HCT116 (cell line): ENCODE results near the gene GRM8. TPM values are rescaled to one million over a fixed set of nuclear protein-coding genes. Genes with fewer than 3 reads are reported as not detected.

Experiments used
- ATAC-seq: fragments of 200-7000 bp; cut with Tn5 transposase; 2 replicates; pipeline ENCODE4 v1.9.1; 2020; ENCODE audit warnings: mild to moderate bottlenecking, moderate library complexity
- BruUV-seq: library from RNA; stranded (reverse); fragments of 400-500 nt; replicated peaks from 2 replicates; lab custom pipeline; 2021; lab: Mats Ljungman, UMichigan
- CTCF ChIA-PET: fragments of 300-600 bp; sonication (Branson Sonifier 250); formaldehyde crosslinking; loops from one replicate; lab custom pipeline; 2021; ENCODE audit warnings: antibody characterized with exemption; lab: Charles Lee
- POLR2A ChIA-PET: fragments of 300-600, 350-600 bp; sonication (Branson Sonifier 250); formaldehyde crosslinking; loops from one replicate; lab custom pipeline; 2021; ENCODE audit warnings: antibody characterized with exemption; lab: Charles Lee
- RAD21 ChIA-PET, 2 experiments: fragments of 300-600 bp; sonication (Branson Sonifier 250); formaldehyde crosslinking; loops; one replicate each; lab custom pipeline; 2023; ENCODE audit warnings: low total read pairs in 2 of 2; ENCODE audit not compliant: uncharacterized antibody in 2 of 2, unreplicated experiment in 2 of 2, low non-redundant PET in 1 of 2; lab: Charles Lee
- DNase-seq: peaks from one replicate; pipeline ENCODE4 v3.0.0-alpha.2; 2010; ENCODE audit warnings: low read depth, low spot score
- H2AFZ ChIP-seq: fragments of 200-600 bp; shearing (Covaris generic), sonication (generic); 2 replicates; pipeline ENCODE4 v1.6.1; 2017; ENCODE audit warnings: low read depth, mixed run types, mixed read lengths, antibody characterized with exemption, low read length; ENCODE audit not compliant: poor library complexity, severe bottlenecking
- H3K27ac ChIP-seq: 2 replicates; pipeline ENCODE4 v1.5.1; 2012; ENCODE audit warnings: low read depth, low read length
- H3K27me3 ChIP-seq: fragments of 200-600 bp; sonication (generic); 2 replicates; pipeline ENCODE4 v1.6.1; 2016; ENCODE audit warnings: mixed run types, low read length, mixed read lengths; ENCODE audit not compliant: insufficient read depth
- H3K36me3 ChIP-seq, 2 experiments: fragments of 200-500 bp in 1 of 2; fragments of 200-600 bp in 1 of 2; sonication (Bioruptor generic) in 1 of 2; sonication (generic) in 1 of 2; 2 replicates each; pipeline versions ENCODE4 v1.5.1 to v1.6.1; 2014 to 2016; ENCODE audit warnings: low read length in 2 of 2, inconsistent platforms in 1 of 2, mixed read lengths in 1 of 2, mixed run types in 1 of 2; ENCODE audit not compliant: insufficient read depth in 2 of 2, control insufficient read depth in 1 of 2
- H3K4me1 ChIP-seq, 2 experiments: fragments of 200-600 bp in 1 of 2; sonication (generic) in 1 of 2; 2 replicates each; pipeline versions ENCODE4 v1.5.1 to v1.6.1; 2012 to 2017; ENCODE audit warnings: low read length in 2 of 2, inconsistent platforms in 1 of 2, mild to moderate bottlenecking in 1 of 2, mixed read lengths in 1 of 2, mixed run types in 1 of 2, moderate library complexity in 1 of 2; ENCODE audit not compliant: insufficient read depth in 2 of 2, control insufficient read depth in 1 of 2
- H3K4me2 ChIP-seq: fragments of 200-600 bp; sonication (generic); 2 replicates; pipeline ENCODE4 v1.6.1; 2017; ENCODE audit warnings: mixed run types, low read length, mixed read lengths
- H3K4me3 ChIP-seq, 2 experiments: fragments of 200-600 bp in 1 of 2; sonication (generic) in 1 of 2; replicated peaks in 1 of 2; 2 replicates each; pipeline ENCODE4 v1.5.1; 2011 to 2016; ENCODE audit warnings: low read length in 2 of 2, control low read depth in 1 of 2, low read depth in 1 of 2, mild to moderate bottlenecking in 1 of 2, mixed read lengths in 1 of 2, mixed run types in 1 of 2
- H3K79me2 ChIP-seq: fragments of 200-600 bp; sonication (generic); 2 replicates; pipeline ENCODE4 v1.6.1; 2017; ENCODE audit warnings: mild to moderate bottlenecking, mixed run types, low read length, moderate library complexity, mixed read lengths; ENCODE audit not compliant: insufficient read depth
- H3K9ac ChIP-seq: fragments of 200-600 bp; sonication (generic); 2 replicates; pipeline ENCODE4 v1.6.1; 2016; ENCODE audit warnings: low read length, mixed read lengths
- H3K9me2 ChIP-seq: fragments of 200-600 bp; sonication (generic), shearing (Covaris generic); 2 replicates; pipeline ENCODE4 v1.6.1; 2017; ENCODE audit warnings: mixed run types, mild to moderate bottlenecking, moderate library complexity; ENCODE audit not compliant: insufficient read depth
- H3K9me3 ChIP-seq, 2 experiments: fragments of 200-500 bp in 1 of 2; fragments of 200-600 bp in 1 of 2; sonication (Bioruptor generic) in 1 of 2; sonication (generic) in 1 of 2; 2 replicates each; pipeline ENCODE4 v1.6.1; 2014 to 2017; ENCODE audit warnings: low read length in 2 of 2, mixed read lengths in 2 of 2, inconsistent platforms in 1 of 2, low read depth in 1 of 2, mild to moderate bottlenecking in 1 of 2, mixed run types in 1 of 2, moderate library complexity in 1 of 2; ENCODE audit not compliant: control insufficient read depth in 1 of 2, insufficient read depth in 1 of 2
- H4K20me1 ChIP-seq: fragments of 200-600 bp; sonication (generic), shearing (Covaris generic); 2 replicates; pipeline ENCODE4 v1.6.1; 2017; ENCODE audit warnings: mixed run types, mild to moderate bottlenecking, moderate library complexity; ENCODE audit not compliant: insufficient read depth
- CEBPB ChIP-seq: IDR thresholded peaks from 2 replicates; pipeline ENCODE4 v1.6.1; 2012; ENCODE audit warnings: low read depth
- ELF1 ChIP-seq: IDR thresholded peaks from 2 replicates; pipeline ENCODE4 v1.6.1; 2012; ENCODE audit warnings: low read depth, borderline replicate concordance
- EZH2 ChIP-seq: fragments of 200-600 bp; sonication (generic); IDR thresholded peaks from 2 replicates; pipeline ENCODE4 v1.6.1; 2017; ENCODE audit warnings: antibody characterized with exemption, mixed run types
- EZH2phosphoT487 ChIP-seq: fragments of 200-600 bp; IDR thresholded peaks from 2 replicates; pipeline ENCODE4 v1.6.1; 2018; ENCODE audit warnings: antibody characterized with exemption, borderline replicate concordance
- FOSL1 ChIP-seq: IDR thresholded peaks from 2 replicates; pipeline ENCODE4 v1.6.1; 2012; ENCODE audit warnings: low read depth
- JUND ChIP-seq: IDR thresholded peaks from 2 replicates; pipeline ENCODE4 v1.6.1; 2012
- POLR2AphosphoS5 ChIP-seq: IDR thresholded peaks from 2 replicates; pipeline ENCODE4 v1.6.1; 2011; ENCODE audit warnings: mild to moderate bottlenecking, low read depth, low read length, moderate library complexity
- SIN3A ChIP-seq: IDR thresholded peaks from 2 replicates; pipeline ENCODE4 v1.6.1; 2012; ENCODE audit warnings: low read depth
- SP1 ChIP-seq: IDR thresholded peaks from 2 replicates; pipeline ENCODE4 v1.6.1; 2012; ENCODE audit warnings: low read depth
- SRF ChIP-seq: IDR thresholded peaks from 2 replicates; pipeline ENCODE4 v1.6.1; 2012; ENCODE audit warnings: low read depth
- TCF7L2 ChIP-seq: IDR thresholded peaks from 2 replicates; pipeline ENCODE4 v1.7.0; 2011; ENCODE audit warnings: borderline replicate concordance, inconsistent platforms; ENCODE audit not compliant: insufficient read depth, insufficient read length; ENCODE audit errors: extremely low read depth
- ZNF274 ChIP-seq: fragments of 200-500 bp; sonication (Bioruptor generic); IDR thresholded peaks from 2 replicates; pipeline ENCODE4 v1.6.1; 2014; ENCODE audit warnings: mild to moderate bottlenecking, low read depth, low read length, inconsistent platforms
- intact Hi-C: fragments of 100-400 bp; cut with micrococcal nuclease; formaldehyde crosslinking; loops from 2 replicates; pipeline ENCODE4 v1.10.0; 2022
- total RNA-seq: library from RNA; stranded (reverse); gene quantifications from one replicate; pipeline ENCODE4 v1.2.1, GENCODE V29; 2021; ENCODE audit not compliant: unreplicated experiment
- TF ChIP-seq, protein P1 (sequence below): IDR thresholded peaks from 2 replicates; pipeline ENCODE4 v1.6.1; 2012
- TF ChIP-seq, protein P2 (sequence below): IDR thresholded peaks from 2 replicates; pipeline ENCODE4 v1.6.1; 2012
- TF ChIP-seq, protein P3 (sequence below), 3 experiments: fragments of 200-600 bp in 1 of 3; sonication (generic) in 1 of 3; IDR thresholded peaks in 2 of 3; conservative IDR thresholded peaks in 1 of 3; 2 replicates each; pipeline ENCODE4 v1.5.1; 2012 to 2017; ENCODE audit warnings: low read depth in 2 of 3, low read length in 2 of 3, antibody characterized with exemption in 1 of 3, borderline replicate concordance in 1 of 3, control low read depth in 1 of 3, mild to moderate bottlenecking in 1 of 3, mixed read lengths in 1 of 3, mixed run types in 1 of 3, moderate library complexity in 1 of 3; ENCODE audit not compliant: insufficient read depth in 1 of 3
- TF ChIP-seq, protein P4 (sequence below): IDR thresholded peaks from 2 replicates; pipeline ENCODE4 v1.6.1; 2012; ENCODE audit warnings: low read depth

GRM8 gene
- total RNA-seq, 1 experiment from 2014 or later, result 0.05 TPM

DNA sequence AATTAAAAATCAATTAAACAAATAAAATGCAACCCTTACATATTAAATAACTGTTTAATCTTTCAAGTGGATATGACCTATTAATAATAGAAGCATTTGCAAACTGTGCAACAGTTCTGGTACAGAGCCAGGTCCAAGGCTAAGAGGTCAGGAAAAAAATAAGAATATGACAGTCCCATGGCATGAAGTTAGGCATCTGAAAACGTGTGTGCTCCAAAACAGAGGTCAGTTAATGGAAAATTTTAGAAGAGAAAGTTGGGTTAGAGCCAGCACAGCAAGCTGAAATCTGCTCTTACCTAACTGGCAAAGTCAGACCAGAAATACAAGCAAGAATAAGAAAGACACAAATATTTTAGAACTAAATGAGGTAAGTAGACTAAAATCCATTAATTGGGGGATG is 757.7 kb downstream of the GRM8 start:
- no peaks in the 10 kb centered on the region for H4K20me1 ChIP-seq
- no peaks in the 10 kb centered on the region for H3K9me2 ChIP-seq
- H3K27ac ChIP-seq, result no peak overlapping the region
- DNase-seq (no peak), ATAC-seq (no peak)
- TF ChIP-seq SIN3A, result no peak
- TF ChIP-seq CEBPB, result no peak
- no peak for TF ChIP-seq JUND
- TF ChIP-seq ZNF274, result no peak
- no peak for TF ChIP-seq SP1
- TF ChIP-seq SRF, result no peak
- no peak for TF ChIP-seq ELF1
- TF ChIP-seq EZH2, result no peak
- no peak for TF ChIP-seq FOSL1
- TF ChIP-seq POLR2AphosphoS5, result no peak
- no peaks in the 10 kb centered on the region for H3K4me1 ChIP-seq
- intact Hi-C loops, result no loop called here
- no TSS peak for BruUV-seq
- CTCF ChIA-PET, result no interaction called here
- no peaks in the 10 kb centered on the region for H3K27me3 ChIP-seq
- H3K79me2 ChIP-seq, result no peaks in the 10 kb centered on the region
- no peak overlapping the region for H3K4me3 ChIP-seq
- POLR2A ChIA-PET, result no interaction called here
- H2AFZ ChIP-seq, result no peak overlapping the region
- H3K36me3 ChIP-seq, result no peaks in the 10 kb centered on the region
- no peak overlapping the region for H3K9ac ChIP-seq
- H3K4me2 ChIP-seq, result no peak overlapping the region
- RAD21 ChIA-PET, result no interaction called here
- no peaks in the 10 kb centered on the region for H3K9me3 ChIP-seq

DNA sequence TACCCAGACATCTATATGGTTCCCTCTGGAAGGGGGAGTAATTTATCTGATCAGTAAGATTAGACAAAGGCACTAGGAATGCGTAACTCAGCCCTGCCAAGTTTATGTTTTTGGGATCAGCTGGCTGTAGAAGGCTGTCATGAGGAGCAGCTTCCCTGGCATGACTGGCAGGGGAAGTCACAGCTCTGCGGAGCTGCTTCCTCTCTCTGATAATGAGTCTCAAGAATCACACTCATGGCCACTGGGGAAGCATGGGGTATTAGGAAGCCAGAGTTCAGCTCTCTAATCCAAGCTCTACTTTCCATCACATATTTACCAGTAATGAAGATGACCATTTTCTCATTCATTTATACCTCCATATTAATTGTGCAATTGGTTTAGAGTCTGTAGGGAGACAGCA is 758.9 kb downstream of the GRM8 start:
- ATAC-seq (no peak), DNase-seq (no peak)
- Histone ChIP-seq H3K4me2 (no peak overlapping the region), H4K20me1 (no peaks in the 10 kb centered on the region), H3K9me2 (no peaks in the 10 kb centered on the region), H3K4me1 (no peaks in the 10 kb centered on the region), H3K9ac (no peak overlapping the region), H3K79me2 (no peaks in the 10 kb centered on the region), H2AFZ (no peak overlapping the region), H3K9me3 (no peaks in the 10 kb centered on the region), H3K4me3 (no peak overlapping the region), H3K27ac (no peak overlapping the region), H3K27me3 (no peaks in the 10 kb centered on the region), H3K36me3 (no peaks in the 10 kb centered on the region)
- ChIA-PET CTCF (no interaction called here), RAD21 (no interaction called here), POLR2A (no interaction called here)
- no TSS peak for BruUV-seq
- intact Hi-C loops, result no loop called here
- TF ChIP-seq, protein P1, sequence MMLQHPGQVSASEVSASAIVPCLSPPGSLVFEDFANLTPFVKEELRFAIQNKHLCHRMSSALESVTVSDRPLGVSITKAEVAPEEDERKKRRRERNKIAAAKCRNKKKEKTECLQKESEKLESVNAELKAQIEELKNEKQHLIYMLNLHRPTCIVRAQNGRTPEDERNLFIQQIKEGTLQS, result no peak
- TF ChIP-seq, protein P2, sequence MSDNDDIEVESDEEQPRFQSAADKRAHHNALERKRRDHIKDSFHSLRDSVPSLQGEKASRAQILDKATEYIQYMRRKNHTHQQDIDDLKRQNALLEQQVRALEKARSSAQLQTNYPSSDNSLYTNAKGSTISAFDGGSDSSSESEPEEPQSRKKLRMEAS, result no peak
- TF ChIP-seq SIN3A (no peak), FOSL1 (no peak), SRF (no peak), TCF7L2 (no peak), ELF1 (no peak), EZH2phosphoT487 (no peak)
- TF ChIP-seq, protein P3, sequence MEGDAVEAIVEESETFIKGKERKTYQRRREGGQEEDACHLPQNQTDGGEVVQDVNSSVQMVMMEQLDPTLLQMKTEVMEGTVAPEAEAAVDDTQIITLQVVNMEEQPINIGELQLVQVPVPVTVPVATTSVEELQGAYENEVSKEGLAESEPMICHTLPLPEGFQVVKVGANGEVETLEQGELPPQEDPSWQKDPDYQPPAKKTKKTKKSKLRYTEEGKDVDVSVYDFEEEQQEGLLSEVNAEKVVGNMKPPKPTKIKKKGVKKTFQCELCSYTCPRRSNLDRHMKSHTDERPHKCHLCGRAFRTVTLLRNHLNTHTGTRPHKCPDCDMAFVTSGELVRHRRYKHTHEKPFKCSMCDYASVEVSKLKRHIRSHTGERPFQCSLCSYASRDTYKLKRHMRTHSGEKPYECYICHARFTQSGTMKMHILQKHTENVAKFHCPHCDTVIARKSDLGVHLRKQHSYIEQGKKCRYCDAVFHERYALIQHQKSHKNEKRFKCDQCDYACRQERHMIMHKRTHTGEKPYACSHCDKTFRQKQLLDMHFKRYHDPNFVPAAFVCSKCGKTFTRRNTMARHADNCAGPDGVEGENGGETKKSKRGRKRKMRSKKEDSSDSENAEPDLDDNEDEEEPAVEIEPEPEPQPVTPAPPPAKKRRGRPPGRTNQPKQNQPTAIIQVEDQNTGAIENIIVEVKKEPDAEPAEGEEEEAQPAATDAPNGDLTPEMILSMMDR (IDR thresholded peaks at IDR 0.05 in 2 of 3, conservative IDR thresholded peaks at IDR 0.05 in 1 of 3; ENCODE audit: borderline replicate concordance in 1 of 3, insufficient read depth in 1 of 3, low read depth in 2 of 3, low read length in 2 of 3), result no peak
- TF ChIP-seq, protein P4, sequence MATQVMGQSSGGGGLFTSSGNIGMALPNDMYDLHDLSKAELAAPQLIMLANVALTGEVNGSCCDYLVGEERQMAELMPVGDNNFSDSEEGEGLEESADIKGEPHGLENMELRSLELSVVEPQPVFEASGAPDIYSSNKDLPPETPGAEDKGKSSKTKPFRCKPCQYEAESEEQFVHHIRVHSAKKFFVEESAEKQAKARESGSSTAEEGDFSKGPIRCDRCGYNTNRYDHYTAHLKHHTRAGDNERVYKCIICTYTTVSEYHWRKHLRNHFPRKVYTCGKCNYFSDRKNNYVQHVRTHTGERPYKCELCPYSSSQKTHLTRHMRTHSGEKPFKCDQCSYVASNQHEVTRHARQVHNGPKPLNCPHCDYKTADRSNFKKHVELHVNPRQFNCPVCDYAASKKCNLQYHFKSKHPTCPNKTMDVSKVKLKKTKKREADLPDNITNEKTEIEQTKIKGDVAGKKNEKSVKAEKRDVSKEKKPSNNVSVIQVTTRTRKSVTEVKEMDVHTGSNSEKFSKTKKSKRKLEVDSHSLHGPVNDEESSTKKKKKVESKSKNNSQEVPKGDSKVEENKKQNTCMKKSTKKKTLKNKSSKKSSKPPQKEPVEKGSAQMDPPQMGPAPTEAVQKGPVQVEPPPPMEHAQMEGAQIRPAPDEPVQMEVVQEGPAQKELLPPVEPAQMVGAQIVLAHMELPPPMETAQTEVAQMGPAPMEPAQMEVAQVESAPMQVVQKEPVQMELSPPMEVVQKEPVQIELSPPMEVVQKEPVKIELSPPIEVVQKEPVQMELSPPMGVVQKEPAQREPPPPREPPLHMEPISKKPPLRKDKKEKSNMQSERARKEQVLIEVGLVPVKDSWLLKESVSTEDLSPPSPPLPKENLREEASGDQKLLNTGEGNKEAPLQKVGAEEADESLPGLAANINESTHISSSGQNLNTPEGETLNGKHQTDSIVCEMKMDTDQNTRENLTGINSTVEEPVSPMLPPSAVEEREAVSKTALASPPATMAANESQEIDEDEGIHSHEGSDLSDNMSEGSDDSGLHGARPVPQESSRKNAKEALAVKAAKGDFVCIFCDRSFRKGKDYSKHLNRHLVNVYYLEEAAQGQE, result no peak
